Activated CD4-positive, alpha-beta T cell treated with anti-CD3 and anti-CD28 coated beads, Interleukin-2, amount 50 U/mL, for 24 hours (primary cell): ENCODE results near the gene CNTNAP2.
"Not testable (repeated sequence)": the region's sequence is repeated elsewhere in the genome, so short reads cannot be mapped to it uniquely, and the experiment has no call there.

Source experiments
- DNase-seq, 2 donors: peaks; one replicate each; pipeline ENCODE4 v3.0.0-alpha.2; 2020; ENCODE audit warnings: low read depth in 1 of 2, low spot score in 1 of 2

The CNTNAP2 gene

GRCh38 chr7:148306759-148307158, 2190.2 kb downstream of the CNTNAP2 start:
- DNase-seq = no peak

DNA sequence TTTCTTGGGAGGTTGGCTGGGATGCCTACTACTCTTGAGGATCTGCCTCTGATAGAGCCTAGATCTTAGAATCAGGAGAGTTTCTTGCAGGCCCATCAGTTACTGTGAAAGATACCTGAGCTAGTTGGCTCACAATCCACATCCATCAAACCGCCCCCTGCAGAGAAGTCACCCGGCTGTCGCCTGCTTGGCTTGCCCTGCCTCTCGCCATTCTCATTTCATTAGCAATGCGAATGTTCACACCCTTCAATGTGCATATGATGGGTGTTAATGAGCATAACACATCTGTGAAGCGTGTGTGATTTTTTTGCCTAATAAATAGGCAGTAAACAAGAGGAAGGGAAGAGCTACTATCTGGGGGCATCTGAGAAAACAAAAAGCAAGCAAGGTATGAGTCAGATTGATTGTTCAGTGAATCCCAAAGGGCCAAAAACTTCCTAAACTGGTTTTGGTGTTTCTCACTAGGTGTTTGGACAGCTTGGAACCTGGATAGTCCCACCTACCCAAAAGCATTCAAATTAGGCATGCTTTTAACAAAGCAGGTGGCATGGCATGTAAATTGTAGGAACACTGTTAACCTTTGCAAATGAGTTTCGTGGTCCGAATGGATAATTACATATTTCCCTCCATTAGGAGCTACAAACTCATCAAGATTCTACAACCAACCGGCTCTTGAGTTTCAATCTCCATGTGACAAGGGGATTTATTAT, 2201.7 kb downstream of the CNTNAP2 start:
- DNase-seq = no peak

- no peak for DNase-seq
These were observed 2202.2 kb downstream of the CNTNAP2 start for GRCh38 chr7:148318838-148319237.

DNA sequence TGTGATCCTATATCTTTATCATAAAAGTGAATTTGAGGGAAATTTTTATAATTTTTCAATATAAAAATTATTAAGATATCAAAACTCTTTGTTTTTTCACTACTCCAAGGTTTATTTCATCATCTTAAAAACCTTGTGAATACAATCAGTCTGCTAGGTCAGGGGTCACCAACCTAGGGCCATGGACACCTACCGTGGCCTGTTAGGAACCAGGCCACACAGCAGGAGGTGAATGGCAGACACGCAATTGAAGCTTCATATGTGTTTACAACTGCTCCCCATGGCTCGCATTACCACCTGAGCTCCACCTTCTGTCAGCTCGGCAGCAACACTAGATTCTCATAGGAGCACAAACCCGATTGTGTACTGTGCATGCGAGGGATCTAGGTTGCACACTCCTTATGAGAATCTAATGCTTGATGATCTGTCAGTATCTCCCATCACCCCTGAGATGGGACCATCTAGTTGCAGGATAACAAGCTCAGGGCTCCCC, 2202.8 kb downstream of the CNTNAP2 start:
- DNase-seq = no peak

DNA sequence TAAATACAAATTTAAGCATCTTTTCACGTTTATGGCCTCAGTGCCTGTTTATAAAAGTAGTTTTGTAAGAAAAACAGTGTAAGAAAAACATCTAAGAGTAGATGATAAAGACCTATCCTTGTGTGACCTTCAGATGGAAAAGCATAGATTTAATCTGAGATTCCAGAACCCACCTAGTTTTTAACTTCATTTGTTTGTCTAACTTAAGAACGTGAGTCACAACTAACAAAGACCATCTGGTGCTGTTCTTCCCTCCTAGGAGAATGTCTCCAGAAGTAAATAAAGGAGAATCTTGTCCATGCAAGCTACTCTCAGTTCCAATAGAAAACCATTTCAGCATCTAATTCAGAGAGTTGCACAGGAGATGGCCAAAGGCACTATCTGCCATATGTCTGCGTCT, 2208.6 kb downstream of the CNTNAP2 start:
- no peak for DNase-seq

DNA sequence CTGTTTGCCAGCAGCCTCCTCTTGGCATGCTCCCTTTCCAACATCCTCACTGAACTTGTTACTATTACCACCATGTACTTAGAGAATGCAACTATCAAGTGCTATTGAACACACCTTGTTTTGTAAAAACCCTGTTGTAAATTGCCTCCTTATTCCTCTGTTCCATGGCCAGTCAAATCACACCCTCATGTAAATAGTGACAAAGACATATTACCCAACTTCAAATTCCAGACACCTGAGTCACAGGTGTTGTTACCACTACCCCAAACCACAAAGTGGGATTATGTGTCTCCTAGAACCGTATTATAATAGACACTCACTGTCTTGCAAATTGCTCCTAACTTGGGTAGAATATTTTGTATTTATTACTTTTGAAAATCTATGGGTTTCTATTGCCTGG, 2210.8 kb downstream of the CNTNAP2 start:
- no peak for DNase-seq

DNA sequence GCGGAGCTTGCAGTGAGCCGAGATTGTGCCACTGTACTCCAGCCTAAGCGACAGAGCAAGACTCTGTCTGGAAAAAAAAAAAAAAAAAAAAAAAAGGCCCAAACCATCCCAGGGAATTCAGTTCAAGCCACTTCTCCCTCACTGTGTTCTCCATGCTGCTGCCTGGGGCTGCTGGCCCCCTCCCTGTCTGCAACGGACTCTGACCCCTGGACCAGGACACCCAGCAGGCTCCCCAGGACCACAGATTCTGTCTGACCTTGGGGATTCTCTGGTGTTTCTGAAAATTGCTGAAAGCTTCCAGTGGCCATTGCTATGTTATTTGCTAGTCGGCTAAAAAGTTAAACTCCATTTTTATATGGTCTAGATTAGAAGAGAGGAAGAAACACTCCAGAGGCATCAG, 2212.3 kb downstream of the CNTNAP2 start:
- DNase-seq = no peak

DNA sequence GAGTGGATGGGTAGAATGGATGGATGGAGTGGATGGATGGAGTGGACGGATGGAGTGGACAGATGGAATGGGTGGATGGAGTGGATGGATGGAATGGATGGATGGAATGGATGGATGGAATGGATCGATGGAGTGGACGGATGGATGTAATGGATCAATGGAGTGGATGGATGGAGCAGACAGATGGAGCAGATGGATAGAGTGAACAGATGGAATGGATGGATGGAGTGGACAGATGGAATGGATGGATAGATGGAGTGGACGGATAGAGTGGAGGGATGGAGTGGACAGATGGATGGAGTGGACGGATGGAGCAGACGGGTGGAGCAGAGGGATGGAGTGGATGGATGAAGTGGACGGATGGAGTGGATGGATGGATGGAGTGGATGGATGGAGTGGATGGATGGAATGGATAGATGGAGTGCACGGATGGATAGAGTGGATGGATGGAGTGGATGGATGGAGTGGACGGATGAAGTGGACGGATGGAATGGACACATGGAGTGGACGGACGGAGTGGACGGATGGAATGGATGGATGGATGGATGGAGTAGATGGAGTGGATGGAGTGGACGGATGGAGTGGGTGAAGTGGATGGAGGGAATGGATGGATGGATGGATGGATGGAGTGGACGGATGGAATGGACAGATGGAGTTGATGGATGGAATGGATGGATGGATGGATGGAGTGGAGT, 2213.7 kb downstream of the CNTNAP2 start:
- DNase-seq = no peak

DNA sequence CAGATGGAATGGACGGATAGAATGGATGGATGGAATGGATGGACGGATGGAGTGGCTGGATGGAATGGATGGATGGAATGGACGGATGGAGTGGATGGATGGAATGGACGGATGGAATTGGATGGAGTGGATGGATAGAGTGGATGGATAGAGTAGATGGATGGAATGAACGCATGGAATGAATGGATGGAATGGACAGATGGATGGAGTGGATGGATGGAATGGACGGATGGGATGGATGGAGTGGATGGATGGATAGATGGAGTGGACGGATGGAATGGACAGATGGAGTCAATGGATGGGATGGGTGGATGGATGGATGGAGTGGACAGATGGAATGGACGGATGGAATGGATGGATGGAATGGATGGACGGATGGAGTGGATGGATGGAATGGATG, 2214.2 kb downstream of the CNTNAP2 start:
- DNase-seq = no peak

DNA sequence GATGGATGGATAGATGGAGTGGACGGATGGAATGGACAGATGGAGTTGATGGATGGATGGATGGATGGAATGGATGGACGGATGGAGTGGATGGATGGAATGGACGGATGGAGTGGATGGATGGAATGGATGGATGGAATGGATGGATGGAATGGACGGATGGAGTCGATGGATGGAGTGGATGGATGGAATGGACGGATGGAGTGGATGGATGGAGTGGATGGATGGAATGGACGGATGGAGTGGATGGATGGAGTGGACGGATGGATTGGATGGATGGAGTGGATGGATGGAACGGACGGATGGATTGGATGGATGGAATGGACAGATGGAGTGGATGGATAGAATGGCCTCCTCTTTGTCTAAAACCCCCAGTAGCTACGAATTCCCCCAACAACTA, 2214.9 kb downstream of the CNTNAP2 start:
- DNase-seq = not testable (repeated sequence)

DNA sequence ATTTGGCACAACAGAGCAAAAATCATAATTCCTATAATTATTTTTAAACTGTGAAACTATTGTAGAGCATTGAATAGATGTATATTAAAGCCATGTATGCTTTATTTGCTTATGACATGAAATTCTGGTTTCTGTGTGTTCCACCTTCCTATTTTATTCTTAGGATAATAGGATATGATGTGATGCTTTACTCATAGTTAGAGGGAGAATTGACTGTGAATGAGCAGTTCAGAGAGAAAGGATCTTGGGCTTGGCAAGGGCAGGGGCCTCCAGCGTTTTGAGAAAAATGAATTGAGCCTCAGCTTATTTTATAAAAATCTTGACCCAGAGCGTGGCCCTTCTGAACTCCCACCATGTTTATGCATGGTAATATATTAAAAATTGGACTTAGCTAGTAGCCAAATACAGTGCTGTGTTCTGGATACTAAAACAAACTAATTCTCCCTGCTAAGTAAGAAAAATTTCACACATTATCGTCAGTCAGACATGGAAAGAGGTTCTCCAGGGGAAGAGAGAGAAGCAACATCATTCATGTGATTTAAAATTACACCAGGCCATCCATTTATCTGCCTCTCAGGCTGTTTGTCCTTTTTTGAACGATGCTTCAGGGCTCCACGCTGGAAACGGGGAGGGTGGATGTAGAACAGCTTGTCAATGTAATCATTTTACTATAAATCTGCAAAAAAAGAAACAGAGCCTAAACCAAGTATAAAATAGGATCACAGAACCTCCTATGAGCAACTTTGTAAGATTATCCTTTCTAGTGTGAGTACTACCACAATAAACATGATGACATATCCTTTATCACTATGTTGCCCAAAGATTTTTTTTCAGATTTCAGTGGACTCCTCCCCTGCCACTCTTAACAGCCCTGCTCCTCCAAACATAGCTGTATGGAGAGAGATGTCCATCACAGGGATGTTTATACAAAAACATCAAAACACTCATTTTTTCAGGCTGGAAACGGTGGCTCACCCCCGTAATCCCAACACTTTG, 2215.9 kb downstream of the CNTNAP2 start:
- no peak for DNase-seq

DNA sequence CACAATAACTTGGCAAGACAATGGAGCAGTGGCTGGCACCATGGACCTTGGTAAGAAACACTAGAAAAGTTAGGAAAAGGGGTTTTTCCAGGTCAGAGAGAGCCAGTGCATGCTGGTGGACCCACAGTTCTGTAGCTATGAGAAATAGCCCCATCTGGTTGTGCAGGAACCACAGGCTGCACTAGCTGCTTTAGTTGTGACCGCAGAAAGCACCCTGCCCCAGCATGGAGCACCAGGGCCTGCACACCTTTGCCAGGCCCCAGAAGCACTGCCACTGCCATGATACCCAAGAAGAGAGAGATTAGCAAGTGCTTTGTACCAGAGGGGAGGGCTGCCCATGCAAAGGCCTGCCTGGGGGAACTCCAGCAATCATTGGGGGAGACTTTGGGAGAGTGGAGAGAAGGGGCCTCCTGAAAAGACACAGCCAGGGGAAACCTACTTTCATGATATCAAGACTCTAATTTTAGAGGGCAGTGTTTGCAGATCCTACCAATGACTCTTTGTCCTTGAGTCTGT, 2217.9 kb downstream of the CNTNAP2 start:
- no peak for DNase-seq

GRCh38 chr7:148334959-148335577, 2218.5 kb downstream of the CNTNAP2 start:
- no peak for DNase-seq

DNA sequence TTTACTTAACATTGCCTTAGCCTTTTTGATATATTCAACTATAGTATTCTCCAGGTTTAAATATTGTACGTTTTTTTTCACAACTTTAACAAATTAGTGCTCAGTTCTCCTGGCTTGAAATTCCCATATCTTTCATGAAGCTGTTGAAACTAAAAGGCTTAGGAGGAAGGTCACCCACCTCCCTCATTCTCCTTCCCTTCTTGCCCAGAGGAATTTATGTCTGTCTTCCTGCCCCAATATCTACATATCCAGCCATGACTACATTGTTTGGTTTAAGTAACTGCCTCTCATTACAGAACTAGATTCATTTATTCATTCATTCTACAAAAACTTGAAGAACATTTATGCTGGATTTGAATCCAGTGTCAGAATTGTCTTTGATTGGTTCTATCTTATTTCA, 2219.2 kb downstream of the CNTNAP2 start:
- no peak for DNase-seq

- no peak for DNase-seq
These were observed 2219.8 kb downstream of the CNTNAP2 start for GRCh38 chr7:148336411-148336810.

GRCh38 chr7:148337246-148337965, 2220.8 kb downstream of the CNTNAP2 start:
- no peak for DNase-seq

DNA sequence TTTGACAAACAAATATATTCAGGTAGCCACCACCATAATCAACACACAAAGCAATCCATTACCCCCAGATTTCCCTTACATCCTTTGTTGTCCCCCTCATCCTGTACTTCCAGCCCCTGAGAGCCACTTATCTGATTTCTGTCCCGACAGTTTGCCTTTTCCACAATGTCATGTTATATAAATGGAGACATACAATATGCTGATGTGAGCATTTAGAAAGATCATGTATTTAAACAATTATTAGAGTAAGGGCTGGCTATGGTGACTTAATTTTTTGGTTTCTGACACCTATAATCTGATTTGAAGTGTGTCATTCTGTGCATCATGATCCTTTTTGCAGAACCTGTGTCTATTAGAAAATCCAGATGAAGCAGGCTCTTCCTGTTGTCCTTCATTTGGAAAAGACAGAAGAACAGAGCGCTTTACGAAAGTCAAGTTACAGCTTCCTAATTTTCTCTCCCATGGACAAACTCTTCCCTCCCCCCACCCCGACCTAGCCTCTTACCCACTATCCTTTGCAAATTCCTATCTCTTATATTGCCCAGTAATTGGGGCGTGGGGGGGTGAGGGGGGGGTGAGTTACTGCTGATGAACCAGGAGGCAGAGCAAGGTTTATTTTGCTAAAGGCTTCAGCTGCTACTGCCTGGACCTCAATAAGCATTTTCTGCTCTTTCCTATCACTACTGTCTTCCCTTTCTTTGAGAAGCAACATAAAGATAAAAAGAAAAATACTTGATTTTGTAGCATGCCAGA, 2221.6 kb downstream of the CNTNAP2 start:
- no peak for DNase-seq

GRCh38 chr7:148340438-148341280, 2224.1 kb downstream of the CNTNAP2 start:
- no peak for DNase-seq

DNA sequence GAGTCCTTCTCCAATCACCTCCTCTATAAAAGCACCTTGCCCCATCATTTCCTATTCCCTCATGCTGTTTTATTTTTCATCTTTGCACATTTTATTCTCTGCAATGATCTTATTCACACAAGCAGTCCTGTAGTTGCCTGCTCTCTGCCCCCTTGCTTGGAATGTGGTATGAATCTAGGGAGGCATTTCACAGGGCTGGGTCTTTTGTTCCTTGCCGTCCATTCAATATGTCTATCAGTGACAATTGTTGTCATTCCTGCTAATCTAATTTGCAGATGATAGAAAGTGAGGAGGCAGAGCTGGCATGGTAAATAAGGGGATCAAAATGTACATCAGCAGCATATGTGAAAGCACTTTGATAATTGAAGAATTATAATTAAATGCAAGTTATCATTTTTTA, 2227.8 kb downstream of the CNTNAP2 start:
- no peak for DNase-seq
